CD14-positive monocyte (primary cell): ENCODE measurements around the gene CPT1C. TPM values are rescaled to one million over a fixed set of nuclear protein-coding genes. Genes with fewer than 3 reads are reported as not detected.

Experiments used
- DNase-seq, 3 donors: peaks; one replicate each; pipeline ENCODE4 v3.0.0-alpha.2; 2011 to 2022
- H2AFZ ChIP-seq: 2 replicates; pipeline ENCODE4 v1.6.0; 2012; ENCODE audit warnings: mild to moderate bottlenecking, low read depth, low read length, inconsistent platforms; ENCODE audit not compliant: insufficient read depth, poor library complexity, severe bottlenecking
- H3K27ac ChIP-seq, 2 donors: 1 replicate in 1 of 2; 2 replicates in 1 of 2; pipeline ENCODE4 v1.5.1; 2012 to 2013; ENCODE audit warnings: low read length in 2 of 2, control low read depth in 1 of 2, inconsistent platforms in 1 of 2, low read depth in 1 of 2, mild to moderate bottlenecking in 1 of 2
- H3K27me3 ChIP-seq, 2 donors: one replicate each; pipeline versions ENCODE4 v1.6.0 to v1.6.1; 2011 to 2013; ENCODE audit warnings: low read length in 2 of 2; ENCODE audit not compliant: control insufficient read depth in 2 of 2, insufficient read depth in 2 of 2
- H3K36me3 ChIP-seq, 2 donors: replicated peaks in 1 of 2; 1 replicate in 1 of 2; 2 replicates in 1 of 2; pipeline versions ENCODE4 v1.5.1 to v1.6.1; 2012 to 2013; ENCODE audit warnings: low read length in 2 of 2, control low read depth in 1 of 2, inconsistent platforms in 1 of 2, mild to moderate bottlenecking in 1 of 2; ENCODE audit not compliant: insufficient read depth in 2 of 2, control insufficient read depth in 1 of 2
- H3K4me1 ChIP-seq, 2 donors: 1 replicate in 1 of 2; 2 replicates in 1 of 2; pipeline versions ENCODE4 v1.5.1 to v1.6.1; 2012 to 2013; ENCODE audit warnings: low read length in 2 of 2, control low read depth in 1 of 2, inconsistent platforms in 1 of 2, mild to moderate bottlenecking in 1 of 2, moderate library complexity in 1 of 2; ENCODE audit not compliant: insufficient read depth in 2 of 2, control insufficient read depth in 1 of 2
- H3K4me2 ChIP-seq: replicated peaks from 2 replicates; pipeline ENCODE3; 2012; ENCODE audit warnings: low read length, moderate library complexity, mild to moderate bottlenecking; ENCODE audit not compliant: poor library complexity, severe bottlenecking; ENCODE audit errors: extremely low read depth
- H3K4me3 ChIP-seq, 3 experiments: fragments of 200-600 bp in 1 of 3; sonication (generic) in 1 of 3; replicated peaks in 1 of 3; 1 replicate in 2 of 3; 2 replicates in 1 of 3; pipeline ENCODE4 v1.5.1; 2011 to 2013; ENCODE audit warnings: low read length in 3 of 3, mild to moderate bottlenecking in 3 of 3, control low read depth in 2 of 3, low read depth in 2 of 3, inconsistent platforms in 1 of 3, moderate library complexity in 1 of 3
- H3K79me2 ChIP-seq: 2 replicates; pipeline ENCODE4 v1.6.0; 2012; ENCODE audit warnings: mild to moderate bottlenecking, control low read depth, inconsistent platforms, low read length, moderate library complexity; ENCODE audit not compliant: insufficient read depth
- H3K9ac ChIP-seq: 2 replicates; pipeline ENCODE4 v1.6.0; 2017; ENCODE audit warnings: low read length, mild to moderate bottlenecking; ENCODE audit not compliant: insufficient read depth, poor library complexity, severe bottlenecking
- H3K9me3 ChIP-seq, 2 donors: replicated peaks in 1 of 2; 1 replicate in 1 of 2; 2 replicates in 1 of 2; pipeline versions ENCODE4 v1.5.1 to v1.6.1; 2012 to 2013; ENCODE audit warnings: low read length in 2 of 2, control low read depth in 1 of 2; ENCODE audit not compliant: control insufficient read depth in 1 of 2, insufficient read depth in 1 of 2
- H4K20me1 ChIP-seq: 2 replicates; pipeline ENCODE4 v1.6.0; 2012; ENCODE audit warnings: mild to moderate bottlenecking, low read length, control low read depth, moderate library complexity; ENCODE audit not compliant: insufficient read depth
- H3K27ac Mint-ChIP-seq, 7 donors: one replicate each; pipeline ENCODE4 v1.8.0; 2020; ENCODE audit warnings: mild to moderate bottlenecking in 7 of 7, mixed read lengths in 7 of 7, moderate library complexity in 6 of 7, inconsistent platforms in 2 of 7
- H3K27me3 Mint-ChIP-seq, 3 donors: one replicate each; pipeline ENCODE4 v1.8.0; 2021 to 2022; ENCODE audit warnings: low read depth in 3 of 3, mild to moderate bottlenecking in 3 of 3, mixed read lengths in 3 of 3, moderate library complexity in 3 of 3, inconsistent platforms in 1 of 3
- H3K36me3 Mint-ChIP-seq, 2 donors: one replicate each; pipeline ENCODE4 v1.8.0; 2020; ENCODE audit warnings: mixed read lengths in 2 of 2, inconsistent platforms in 1 of 2, mild to moderate bottlenecking in 1 of 2
- H3K4me1 Mint-ChIP-seq: one replicate; pipeline ENCODE4 v1.8.0; 2020; ENCODE audit warnings: mild to moderate bottlenecking, mixed read lengths
- H3K4me3 Mint-ChIP-seq, 2 donors: one replicate each; pipeline ENCODE4 v1.8.0; 2020; ENCODE audit warnings: mild to moderate bottlenecking in 2 of 2, mixed read lengths in 2 of 2, moderate library complexity in 1 of 2
- H3K9me3 Mint-ChIP-seq, 7 donors: one replicate each; pipeline ENCODE4 v1.8.0; 2020 to 2022; ENCODE audit warnings: mixed read lengths in 7 of 7, mild to moderate bottlenecking in 6 of 7, moderate library complexity in 6 of 7, inconsistent platforms in 2 of 7
- WGBS: methylation state at CpG from one replicate; pipeline ENCODE4 v1.1.5; 2013; ENCODE audit warnings: missing lambda C conversion rate; ENCODE audit not compliant: insufficient coverage; 5-methylcytosine and 5-hydroxymethylcytosine counted together
- intact Hi-C, 2 donors: fragments of 100-400 bp; cut with micrococcal nuclease; formaldehyde crosslinking; loops; one replicate each; pipeline versions ENCODE4 v1.15.0 to v1.15.1; 2023
- polyA plus RNA-seq, 3 donors: library from polyadenylated mRNA; depleted of rRNA in 1 of 3; unstranded in 2 of 3; stranded (reverse) in 1 of 3; fragments of 300-500 nt in 2 of 3; fragments of >200 nt in 1 of 3; fragmentation: Illumina TruSeq in 2 of 3; gene quantifications; 1 replicate in 2 of 3; 2 replicates in 1 of 3; pipeline ENCODE4 v1.2.3, GENCODE V29; 2012 to 2021
- TF ChIP-seq, protein P1 (sequence below): fragments of 200-600 bp; IDR thresholded peaks from one replicate; pipeline ENCODE4 v1.8.0; 2022; ENCODE audit warnings: antibody characterized with exemption, mild to moderate bottlenecking

CPT1C gene
- polyA plus RNA-seq, 3 donors: not detected

DNA sequence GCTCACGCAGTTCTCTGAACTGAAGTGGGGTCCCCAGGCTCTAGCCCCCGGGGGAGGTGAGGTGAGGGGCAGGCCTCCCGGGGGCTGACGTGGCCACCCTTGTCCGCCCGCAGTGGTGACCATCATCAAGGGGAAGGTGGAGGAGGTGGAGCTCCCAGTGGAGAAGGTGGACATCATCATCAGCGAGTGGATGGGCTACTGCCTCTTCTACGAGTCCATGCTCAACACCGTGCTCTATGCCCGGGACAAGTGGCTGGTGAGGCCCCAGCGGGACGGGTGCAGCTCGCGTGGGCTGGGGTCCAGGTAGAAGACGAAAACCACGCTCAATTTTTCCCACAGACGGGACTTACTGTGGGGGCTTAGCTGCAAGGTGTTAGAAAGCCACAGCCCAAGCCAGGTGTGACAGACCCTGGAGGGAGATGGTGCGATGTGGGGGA, 7.1 kb upstream of the CPT1C start:
- H3K36me3 ChIP-seq: peaks cover 33 to 47% of the 10 kb centered on the region in 2 donors

DNA sequence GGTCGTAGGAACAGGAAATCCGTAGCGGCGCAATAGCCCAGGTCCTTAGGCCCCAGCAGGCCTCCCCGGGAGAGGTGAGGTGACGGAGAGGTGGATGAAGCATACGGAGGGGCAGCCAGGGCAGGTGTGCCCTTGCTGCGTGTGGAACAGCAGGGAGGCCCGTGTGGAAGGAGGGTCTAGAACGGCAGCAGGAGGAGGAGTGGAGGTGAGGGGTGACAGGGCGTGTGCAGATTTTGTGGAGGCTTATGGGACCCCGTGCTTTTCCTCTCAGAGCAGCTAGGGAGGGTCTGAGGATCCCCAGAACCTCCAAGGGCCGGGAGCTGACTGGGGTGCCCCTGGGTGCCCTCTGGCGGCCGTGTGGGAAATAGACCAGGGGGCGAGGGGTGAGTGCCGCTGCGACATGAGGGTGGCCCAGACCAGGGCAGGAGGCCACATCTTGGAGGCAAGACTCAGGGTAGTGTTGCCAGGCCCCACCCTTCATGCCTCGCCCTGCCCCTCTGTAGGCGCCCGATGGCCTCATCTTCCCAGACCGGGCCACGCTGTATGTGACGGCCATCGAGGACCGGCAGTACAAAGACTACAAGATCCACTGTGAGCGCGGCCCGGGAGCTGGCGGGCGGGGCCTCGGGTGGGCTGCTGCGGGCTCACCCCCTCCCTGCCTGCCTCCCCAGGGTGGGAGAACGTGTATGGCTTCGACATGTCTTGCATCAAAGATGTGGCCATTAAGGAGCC, 6.5 kb upstream of the CPT1C start:
- peaks cover 15% of the 10 kb centered on the region for H4K20me1 ChIP-seq
- DNase-seq: no peak
- H3K9me3 ChIP-seq: no peaks in the 10 kb centered on the region
- H3K79me2 ChIP-seq: peaks cover 16% of the 10 kb centered on the region
- H3K36me3 Mint-ChIP-seq: peaks cover 58 to 72% of the 10 kb centered on the region in 2 donors
- 92% methylated on average over 33 of the region's 35 CpGs for WGBS
- no peak overlapping the region for H3K4me3 Mint-ChIP-seq
- peak overlapping the region in 3 of 7 donors; percentile 5 to 68 (median 44) for H3K27ac Mint-ChIP-seq
- TF ChIP-seq, protein P1, sequence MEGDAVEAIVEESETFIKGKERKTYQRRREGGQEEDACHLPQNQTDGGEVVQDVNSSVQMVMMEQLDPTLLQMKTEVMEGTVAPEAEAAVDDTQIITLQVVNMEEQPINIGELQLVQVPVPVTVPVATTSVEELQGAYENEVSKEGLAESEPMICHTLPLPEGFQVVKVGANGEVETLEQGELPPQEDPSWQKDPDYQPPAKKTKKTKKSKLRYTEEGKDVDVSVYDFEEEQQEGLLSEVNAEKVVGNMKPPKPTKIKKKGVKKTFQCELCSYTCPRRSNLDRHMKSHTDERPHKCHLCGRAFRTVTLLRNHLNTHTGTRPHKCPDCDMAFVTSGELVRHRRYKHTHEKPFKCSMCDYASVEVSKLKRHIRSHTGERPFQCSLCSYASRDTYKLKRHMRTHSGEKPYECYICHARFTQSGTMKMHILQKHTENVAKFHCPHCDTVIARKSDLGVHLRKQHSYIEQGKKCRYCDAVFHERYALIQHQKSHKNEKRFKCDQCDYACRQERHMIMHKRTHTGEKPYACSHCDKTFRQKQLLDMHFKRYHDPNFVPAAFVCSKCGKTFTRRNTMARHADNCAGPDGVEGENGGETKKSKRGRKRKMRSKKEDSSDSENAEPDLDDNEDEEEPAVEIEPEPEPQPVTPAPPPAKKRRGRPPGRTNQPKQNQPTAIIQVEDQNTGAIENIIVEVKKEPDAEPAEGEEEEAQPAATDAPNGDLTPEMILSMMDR: peak; percentile 48
- peaks cover 33 to 47% of the 10 kb centered on the region in 2 donors for H3K36me3 ChIP-seq
- peaks cover 16 to 24% of the 10 kb centered on the region in 2 donors for H3K4me1 ChIP-seq
- H3K4me2 ChIP-seq: no peak overlapping the region
- H3K4me3 ChIP-seq: no peak overlapping the region
- intact Hi-C loops: no loop called here
- H3K27me3 ChIP-seq: peaks cover 0 to 5% of the 10 kb centered on the region in 2 donors
- no peak overlapping the region for H3K9ac ChIP-seq
- H3K4me1 Mint-ChIP-seq: peaks cover 16% of the 10 kb centered on the region
- peaks cover 11 to 12% (median 12%) of the 10 kb centered on the region in 3 donors for H3K27me3 Mint-ChIP-seq
- H3K27ac ChIP-seq: no peak overlapping the region
- H3K9me3 Mint-ChIP-seq: peaks cover 0 to 2% (median 0%) of the 10 kb centered on the region in 7 donors
- no peak overlapping the region for H2AFZ ChIP-seq

More for the DNA sequence above, 7.1 kb upstream of the CPT1C start:
- H3K79me2 ChIP-seq: peaks cover 21% of the 10 kb centered on the region
- H3K4me1 Mint-ChIP-seq: peaks cover 16% of the 10 kb centered on the region
- H3K27ac Mint-ChIP-seq: peak overlapping the region in 2 of 7 donors; percentile 44 to 68
- H3K36me3 Mint-ChIP-seq: peaks cover 55 to 68% of the 10 kb centered on the region in 2 donors
- intact Hi-C loops: no loop called here
- no peak overlapping the region for H3K4me3 ChIP-seq
- no peak overlapping the region for H3K4me2 ChIP-seq
- TF ChIP-seq, protein P1: no peak
- 96% methylated on average over 18 of the region's 18 CpGs for WGBS
- no peak for DNase-seq
- no peak overlapping the region for H3K27ac ChIP-seq
- H3K4me1 ChIP-seq: peaks cover 16 to 27% of the 10 kb centered on the region in 2 donors
- H3K4me3 Mint-ChIP-seq: no peak overlapping the region
- H3K9ac ChIP-seq: no peak overlapping the region
- H3K27me3 Mint-ChIP-seq: peaks cover 5 to 10% (median 7%) of the 10 kb centered on the region in 3 donors
- no peaks in the 10 kb centered on the region for H3K27me3 ChIP-seq
- H3K9me3 Mint-ChIP-seq: peaks cover 0 to 2% (median 0%) of the 10 kb centered on the region in 7 donors
- H4K20me1 ChIP-seq: peaks cover 14% of the 10 kb centered on the region
- H3K9me3 ChIP-seq: no peaks in the 10 kb centered on the region
- H2AFZ ChIP-seq: no peak overlapping the region
